H7 (cell line): ENCODE results near the gene ZNF862. TPM values are rescaled to one million over a fixed set of nuclear protein-coding genes. Genes with fewer than 3 reads are reported as not detected.

ENCODE experiments used
- DNase-seq: peaks from one replicate; pipeline ENCODE4 v3.0.0; 2012
- H3K27me3 ChIP-seq: 2 replicates; pipeline ENCODE4 v1.6.0; 2011; ENCODE audit warnings: mild to moderate bottlenecking, low read length; ENCODE audit not compliant: control insufficient read depth, insufficient read depth
- H3K36me3 ChIP-seq: replicated peaks from 2 replicates; pipeline ENCODE4 v1.5.1; 2011; ENCODE audit warnings: low read length; ENCODE audit not compliant: control insufficient read depth, insufficient read depth
- H3K4me3 ChIP-seq: 2 replicates; pipeline ENCODE4 v1.5.1; 2011; ENCODE audit warnings: low read depth, mild to moderate bottlenecking, control low read depth, low read length, moderate library complexity; ENCODE audit not compliant: insufficient read depth
- total RNA-seq: library from RNA; depleted of rRNA; stranded (reverse); fragments of >200 nt; shearing (Covaris generic); gene quantifications from 2 replicates; pipeline ENCODE4 v1.2.3, GENCODE V29; 2014

The ZNF862 gene
- total RNA-seq, 1 experiment from 2014 or later: 3.4 TPM

DNA sequence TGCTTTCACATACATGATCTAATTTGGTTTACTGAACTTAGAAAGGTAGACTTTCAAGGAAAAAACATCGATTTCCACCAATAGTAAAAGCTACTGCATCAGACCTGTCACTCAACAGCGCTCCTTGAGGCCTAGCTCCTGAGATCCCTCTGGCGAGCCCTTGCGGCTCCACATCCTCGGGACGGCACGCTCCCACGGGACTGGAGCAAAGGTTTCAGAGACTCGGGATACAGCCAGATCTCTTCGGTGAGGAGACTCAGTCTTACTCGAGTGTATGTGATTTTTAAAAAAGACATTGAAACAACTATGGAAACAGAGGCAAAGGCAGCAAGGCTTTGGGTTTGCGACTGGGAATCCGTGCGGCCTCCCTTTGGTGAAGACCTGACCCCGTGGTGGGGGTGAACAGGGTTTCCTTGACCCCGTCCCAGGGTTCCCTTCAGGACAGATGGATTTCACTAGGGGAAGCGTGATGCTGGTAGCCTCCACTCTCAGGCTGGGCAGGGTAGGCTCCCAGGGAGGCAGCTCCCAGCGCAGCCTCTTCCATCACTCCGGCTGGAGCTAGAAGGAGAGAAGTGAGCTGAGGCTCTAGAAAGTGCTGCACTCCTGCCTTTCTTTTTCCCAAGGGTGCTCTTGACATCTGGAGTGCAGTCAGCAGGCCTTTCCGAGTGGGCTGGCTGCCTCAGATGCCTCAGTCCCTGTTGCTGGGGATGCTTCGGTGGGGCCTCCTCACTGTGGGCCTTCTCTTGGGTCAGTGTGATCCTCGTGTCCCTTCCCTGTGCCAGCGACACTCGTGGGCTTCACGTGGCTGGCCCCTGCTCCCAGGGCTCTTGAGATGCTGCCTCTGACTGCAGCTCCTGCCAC is 29.8 kb downstream of the ZNF862 start:
- DNase-seq: no peak
- Histone ChIP-seq H3K4me3 (no peak overlapping the region), H3K36me3 (peaks cover 2% of the 10 kb centered on the region), H3K27me3 (peaks cover 6% of the 10 kb centered on the region; the same call in 1 of the 2 replicates)

DNA sequence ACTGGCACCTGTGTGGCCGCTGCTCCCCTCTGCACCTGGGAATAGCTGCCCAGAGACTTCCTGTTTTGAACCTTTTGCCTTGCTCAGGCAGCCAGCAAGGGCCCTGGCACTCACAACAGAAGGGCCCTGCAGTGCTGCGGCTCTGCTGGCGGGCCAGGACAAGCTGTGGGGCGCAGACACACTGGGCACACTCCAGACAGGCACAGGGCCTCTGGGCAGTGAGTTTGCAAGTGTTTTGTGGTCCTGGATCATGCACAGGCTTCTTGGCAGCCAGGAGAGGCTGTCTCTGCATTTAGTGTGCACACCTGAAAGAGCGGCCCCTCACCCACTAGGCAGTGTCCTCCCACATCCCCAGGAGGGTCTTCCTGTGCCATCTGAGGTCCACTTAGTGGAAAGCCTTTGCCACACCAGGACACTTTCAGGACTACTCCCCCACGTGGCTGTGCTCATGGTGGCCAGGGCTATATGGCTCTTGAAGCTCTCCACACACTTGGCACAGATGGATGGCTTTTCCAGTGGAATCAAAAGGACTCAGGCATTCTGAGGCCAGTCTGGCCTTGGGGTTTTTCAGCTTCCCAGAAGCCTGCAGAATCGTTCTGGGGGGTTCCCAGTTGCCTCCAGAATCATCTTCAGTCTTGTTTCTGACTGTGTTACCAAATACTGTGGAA is 30.6 kb downstream of the ZNF862 start:
- no peak for DNase-seq
- no peak overlapping the region for H3K4me3 ChIP-seq

DNA sequence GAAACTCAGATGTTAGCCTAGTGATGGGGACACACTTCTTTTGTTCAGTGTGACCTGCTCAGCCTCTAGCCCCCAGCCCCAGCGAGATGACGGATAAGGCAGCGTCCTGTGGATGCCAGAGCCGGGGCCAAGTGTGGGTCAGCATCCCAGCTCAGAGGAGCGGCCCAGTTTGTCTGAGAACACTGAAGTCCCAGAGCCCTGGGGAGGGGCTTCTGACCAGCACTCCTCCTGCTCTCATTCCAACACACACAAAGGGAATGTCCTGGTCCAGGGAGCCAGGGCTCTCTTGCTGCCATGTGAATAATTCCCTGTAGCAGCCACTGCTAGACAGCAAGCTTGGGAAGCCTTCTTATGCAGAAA is 31.1 kb downstream of the ZNF862 start:
- peaks cover 9% of the 10 kb centered on the region for H3K27me3 ChIP-seq
- no peak for DNase-seq
- peaks cover 2% of the 10 kb centered on the region for H3K36me3 ChIP-seq
- no peak overlapping the region for H3K4me3 ChIP-seq

More for the DNA sequence above, 30.6 kb downstream of the ZNF862 start:
- H3K27me3 ChIP-seq: peaks cover 6% of the 10 kb centered on the region; the same call in 1 of the 2 replicates
- H3K36me3 ChIP-seq: peaks cover 2% of the 10 kb centered on the region

DNA sequence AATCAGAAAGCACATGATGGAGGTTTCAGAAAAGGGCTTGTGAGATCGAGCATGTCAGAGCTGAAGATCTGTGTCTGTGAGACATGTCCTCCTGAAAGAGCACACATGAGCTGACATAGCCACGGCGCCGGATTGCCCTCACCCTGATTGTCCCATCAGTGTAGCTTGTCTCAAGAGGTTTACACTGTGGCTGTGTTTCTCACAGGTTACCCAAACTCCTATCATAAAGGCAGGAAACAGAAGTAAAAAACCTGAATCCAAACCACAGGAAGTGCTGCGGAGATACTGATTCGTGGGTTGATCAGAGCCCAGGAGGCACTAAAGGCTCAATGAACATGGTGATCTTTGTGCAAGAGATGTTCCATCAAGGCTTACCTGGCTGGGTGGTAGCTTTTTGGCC is 31.7 kb downstream of the ZNF862 start:
- no peak for DNase-seq
- Histone ChIP-seq H3K4me3 (no peak overlapping the region), H3K36me3 (peaks cover 2% of the 10 kb centered on the region), H3K27me3 (peaks cover 15% of the 10 kb centered on the region)

DNA sequence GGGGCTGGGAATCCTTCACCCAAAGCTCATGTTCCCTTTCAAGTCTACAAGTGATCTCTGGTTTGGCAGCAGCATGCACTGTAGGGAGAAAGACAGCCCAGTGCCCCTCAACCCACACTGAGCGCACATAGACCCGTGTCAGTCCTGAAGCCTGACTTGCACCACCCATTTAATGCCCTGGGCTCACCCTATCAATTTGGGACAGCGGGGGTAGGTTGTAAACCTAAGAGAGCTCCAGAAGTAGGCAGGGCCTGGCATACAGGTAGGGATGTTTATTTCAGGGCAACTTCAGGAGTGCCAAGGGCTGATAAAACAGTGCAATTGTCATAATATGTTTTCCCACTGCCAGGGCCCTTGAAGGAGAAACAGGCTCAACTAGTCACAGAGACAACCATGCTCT is 32.1 kb downstream of the ZNF862 start:
- DNase-seq: no peak
- no peak overlapping the region for H3K4me3 ChIP-seq
- peaks cover 19% of the 10 kb centered on the region for H3K27me3 ChIP-seq
- peaks cover 2% of the 10 kb centered on the region for H3K36me3 ChIP-seq

DNA sequence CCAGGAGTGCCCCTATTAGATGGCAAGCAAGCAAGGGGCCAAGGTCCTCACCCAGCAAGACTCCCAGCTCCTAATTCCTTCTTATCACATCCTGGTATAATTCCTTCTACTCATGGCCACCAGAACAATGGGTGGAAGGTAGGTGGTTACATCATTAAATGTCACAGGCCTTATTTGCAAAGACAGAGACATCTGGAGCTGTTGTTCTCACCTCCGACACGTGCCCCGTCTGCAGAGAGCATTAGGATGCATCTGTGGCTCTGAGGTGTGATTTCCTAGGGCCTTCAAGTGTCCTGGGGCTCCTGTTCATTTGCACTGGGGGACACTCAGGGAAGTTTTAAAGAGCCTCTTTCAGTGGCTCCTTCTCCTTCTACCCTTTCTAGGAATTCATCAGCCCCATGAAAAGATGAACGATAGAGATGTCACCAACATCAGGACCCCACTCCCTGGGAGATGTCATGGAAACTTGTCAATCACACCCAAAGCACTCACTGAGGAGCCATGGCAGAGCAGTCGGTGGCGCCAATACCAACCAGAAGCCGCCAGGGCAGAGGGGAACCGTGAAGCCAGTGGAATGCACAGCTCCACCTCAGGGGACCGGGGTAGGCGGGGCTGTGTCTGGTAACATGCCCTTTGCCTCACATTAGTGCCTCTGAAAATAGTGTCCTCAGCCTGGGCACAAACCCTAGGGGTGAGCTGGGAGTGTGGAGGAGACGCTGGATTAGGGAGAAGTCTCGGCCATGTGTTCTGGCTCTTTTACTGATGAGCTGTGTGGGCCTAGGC is 32.7 kb downstream of the ZNF862 start:
- no peak overlapping the region for H3K4me3 ChIP-seq
- peaks cover 2% of the 10 kb centered on the region for H3K36me3 ChIP-seq
- H3K27me3 ChIP-seq: peaks cover 22% of the 10 kb centered on the region
- DNase-seq: no peak

DNA sequence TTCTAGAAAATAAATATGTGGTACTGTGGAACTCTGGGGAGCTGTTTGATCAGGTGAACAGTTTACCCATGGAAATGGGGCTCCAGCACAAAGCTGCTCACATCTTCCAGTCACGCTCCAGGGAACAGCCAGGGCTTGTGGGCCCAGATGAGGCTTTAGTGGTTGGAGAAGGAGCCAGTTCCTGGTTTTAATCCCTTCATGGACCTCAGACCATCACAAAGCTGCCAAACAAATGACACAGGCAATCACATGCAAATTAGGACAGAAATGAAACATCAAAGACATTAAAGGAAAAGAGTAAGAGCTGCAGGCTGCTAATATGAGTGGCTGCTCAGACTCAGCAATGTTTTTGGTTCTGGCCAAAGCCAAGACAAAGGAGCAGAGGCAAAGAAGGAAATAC is 33.4 kb downstream of the ZNF862 start:
- H3K4me3 ChIP-seq: no peak overlapping the region
- DNase-seq: no peak
- H3K36me3 ChIP-seq: peaks cover 2% of the 10 kb centered on the region
- H3K27me3 ChIP-seq: peaks cover 22% of the 10 kb centered on the region

DNA sequence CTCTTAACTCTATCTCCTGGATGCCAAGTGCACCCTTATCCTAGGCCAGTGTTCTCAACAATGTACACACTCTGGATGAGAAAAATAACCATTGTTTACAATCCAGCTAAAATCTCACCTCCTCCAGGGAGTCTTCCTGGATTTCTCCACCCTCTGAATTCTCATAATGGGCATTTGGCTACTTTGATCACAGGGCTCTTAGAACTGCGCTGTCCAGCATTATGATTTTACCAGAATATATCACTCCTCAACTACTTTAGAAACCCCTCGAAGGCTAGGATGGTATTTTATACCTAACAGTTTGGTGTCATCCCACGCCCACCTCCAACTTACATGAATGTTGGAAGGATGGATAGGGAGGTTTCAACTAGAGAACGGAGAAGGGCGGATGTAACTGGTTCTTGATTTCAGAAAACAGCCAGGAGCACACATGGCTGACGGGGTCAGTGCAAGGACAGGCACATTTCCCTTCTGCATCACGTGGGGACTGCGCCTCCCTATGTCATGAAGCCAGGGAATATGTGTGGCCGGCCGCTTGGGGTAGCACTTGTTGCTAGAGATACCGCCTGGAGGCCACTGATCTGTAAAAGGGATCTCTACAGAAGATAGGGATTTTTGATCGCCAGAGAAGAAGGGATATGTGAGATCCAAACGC is 34.4 kb downstream of the ZNF862 start:
- Histone ChIP-seq H3K27me3 (peaks cover 22% of the 10 kb centered on the region), H3K36me3 (peaks cover 2% of the 10 kb centered on the region), H3K4me3 (peak overlapping the region; percentile 69)
- DNase-seq: peak; percentile 86

DNA sequence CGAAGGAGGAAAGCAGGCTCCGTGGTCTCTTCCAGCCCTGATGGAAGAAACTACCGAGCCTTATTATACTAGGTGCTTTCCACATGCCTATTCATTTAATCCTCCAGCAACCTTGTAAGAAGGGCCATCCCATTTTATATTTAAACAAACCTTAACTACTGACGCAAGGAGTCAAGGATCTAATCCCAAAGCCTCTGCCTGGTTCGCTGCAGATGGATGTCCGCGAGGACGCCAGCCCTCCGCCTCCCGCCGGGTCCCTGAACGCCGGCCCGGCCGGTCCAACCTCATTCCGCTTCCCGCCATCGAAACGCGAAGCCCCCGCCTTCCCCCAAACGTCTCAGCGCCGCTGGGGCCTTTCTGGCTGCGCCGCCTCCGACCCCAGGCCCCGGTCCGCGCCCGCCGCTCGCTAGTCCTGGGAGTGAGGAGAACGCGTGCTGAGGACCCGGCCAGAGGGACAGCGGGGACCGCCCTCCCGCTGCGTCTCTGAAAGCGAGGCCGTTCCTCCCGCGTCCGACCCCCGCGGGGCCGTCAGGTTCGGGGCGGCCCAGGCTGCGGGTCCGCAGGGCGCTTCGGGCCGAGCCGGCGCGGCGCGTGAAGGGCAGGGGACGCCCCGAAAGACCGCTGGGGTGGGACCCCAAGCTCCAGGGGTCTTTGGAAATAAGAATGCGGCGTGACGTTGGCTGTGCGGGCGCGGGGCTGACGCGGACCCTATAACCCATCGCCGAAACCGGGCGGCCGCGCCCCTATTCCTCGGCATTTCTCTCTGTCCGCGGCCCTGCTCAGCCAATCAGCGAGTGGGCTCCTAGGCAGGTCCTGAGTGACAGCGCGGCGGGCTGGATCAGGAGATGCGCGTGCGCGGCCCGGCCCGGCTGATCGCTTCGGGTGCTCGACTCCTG is 35.1 kb downstream of the ZNF862 start, which contains the start of gene ATP6V0E2:
ATP6V0E2 (plus strand) TSS at position 896 of the 896 bp plus-strand sequence. CDS start 97 bp downstream, outside the sequence.
- H3K36me3 ChIP-seq: peaks cover 2% of the 10 kb centered on the region
- peaks cover 22% of the 10 kb centered on the region for H3K27me3 ChIP-seq
- H3K4me3 ChIP-seq: peak within 1 kb of the TSS; percentile 69
- DNase-seq: peak; percentile 100

DNA sequence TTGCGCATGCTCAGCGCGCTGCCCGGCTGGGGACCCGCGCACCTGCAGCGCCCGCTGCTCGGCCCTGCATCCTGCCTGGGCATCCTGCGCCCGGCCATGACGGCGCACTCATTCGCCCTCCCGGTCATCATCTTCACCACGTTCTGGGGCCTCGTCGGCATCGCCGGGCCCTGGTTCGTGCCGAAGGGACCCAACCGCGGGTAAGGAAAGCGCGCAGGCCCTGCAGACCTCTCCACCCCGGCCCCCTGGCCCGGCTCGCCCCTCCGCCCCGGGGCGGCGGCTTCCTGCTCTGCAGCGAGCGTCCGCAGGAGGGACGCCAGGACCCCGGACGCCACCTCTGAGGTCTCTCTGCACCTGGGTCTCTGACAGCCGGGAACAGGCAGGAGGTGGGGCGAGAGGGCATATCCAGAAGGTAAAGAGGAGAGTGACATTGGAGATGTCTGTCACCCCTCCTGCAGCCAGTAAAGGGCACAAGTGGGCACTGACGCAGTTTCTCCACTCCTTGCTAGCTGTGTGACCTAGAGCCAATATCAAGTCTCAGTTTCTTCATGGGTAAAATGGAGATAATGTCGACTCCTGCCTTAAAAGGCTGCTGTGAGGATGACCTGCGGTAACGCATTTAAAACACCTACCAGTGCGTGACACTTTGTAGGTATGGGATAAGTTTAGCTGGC is 35.9 kb downstream of the ZNF862 start:
- peak overlapping the region; percentile 69 for H3K4me3 ChIP-seq
- H3K36me3 ChIP-seq: peaks cover 2% of the 10 kb centered on the region
- no peak for DNase-seq
- peaks cover 22% of the 10 kb centered on the region for H3K27me3 ChIP-seq

DNA sequence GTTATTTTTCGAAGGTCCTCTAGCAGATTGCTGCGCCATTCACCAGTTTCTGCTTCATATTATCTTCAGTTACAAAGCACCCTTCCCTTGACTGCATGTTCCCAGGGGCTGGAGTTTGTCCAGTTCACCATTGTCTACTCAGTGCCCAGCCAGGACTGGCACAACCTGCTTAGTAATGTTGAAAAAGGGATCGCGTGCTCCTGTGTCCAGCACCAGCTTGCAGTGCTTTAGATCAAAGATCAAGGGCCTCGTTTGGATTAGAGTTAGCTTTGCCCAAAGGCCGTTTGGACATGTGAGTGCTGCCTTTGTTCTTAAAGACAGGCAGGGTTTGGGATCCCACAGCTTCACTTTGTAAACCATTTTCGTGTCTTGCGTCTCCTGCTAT is 36.5 kb downstream of the ZNF862 start:
- H3K27me3 ChIP-seq: peaks cover 22% of the 10 kb centered on the region
- peaks cover 2% of the 10 kb centered on the region for H3K36me3 ChIP-seq
- H3K4me3 ChIP-seq: no peak overlapping the region
- DNase-seq: no peak

DNA sequence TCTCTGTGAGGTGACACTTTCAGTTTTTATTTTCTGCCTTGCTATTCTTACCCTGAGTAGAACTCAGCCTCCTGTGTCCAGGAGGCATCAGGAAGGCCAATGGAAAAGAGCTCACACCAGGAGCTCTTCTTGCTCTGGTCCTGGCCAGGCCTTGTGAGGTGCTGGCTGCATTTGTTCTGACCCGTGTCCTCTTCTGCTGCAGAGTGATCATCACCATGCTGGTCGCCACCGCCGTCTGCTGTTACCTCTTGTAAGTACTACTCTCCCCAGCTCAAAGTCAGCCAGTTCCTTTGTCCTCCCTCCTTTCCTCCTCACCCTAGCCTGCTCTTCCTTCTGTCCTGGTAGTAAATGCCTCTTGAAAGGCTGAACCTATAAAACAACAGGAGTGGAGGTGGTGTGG is 37.2 kb downstream of the ZNF862 start:
- H3K27me3 ChIP-seq: peaks cover 22% of the 10 kb centered on the region
- no peak for DNase-seq
- H3K36me3 ChIP-seq: peaks cover 2% of the 10 kb centered on the region
- no peak overlapping the region for H3K4me3 ChIP-seq

DNA sequence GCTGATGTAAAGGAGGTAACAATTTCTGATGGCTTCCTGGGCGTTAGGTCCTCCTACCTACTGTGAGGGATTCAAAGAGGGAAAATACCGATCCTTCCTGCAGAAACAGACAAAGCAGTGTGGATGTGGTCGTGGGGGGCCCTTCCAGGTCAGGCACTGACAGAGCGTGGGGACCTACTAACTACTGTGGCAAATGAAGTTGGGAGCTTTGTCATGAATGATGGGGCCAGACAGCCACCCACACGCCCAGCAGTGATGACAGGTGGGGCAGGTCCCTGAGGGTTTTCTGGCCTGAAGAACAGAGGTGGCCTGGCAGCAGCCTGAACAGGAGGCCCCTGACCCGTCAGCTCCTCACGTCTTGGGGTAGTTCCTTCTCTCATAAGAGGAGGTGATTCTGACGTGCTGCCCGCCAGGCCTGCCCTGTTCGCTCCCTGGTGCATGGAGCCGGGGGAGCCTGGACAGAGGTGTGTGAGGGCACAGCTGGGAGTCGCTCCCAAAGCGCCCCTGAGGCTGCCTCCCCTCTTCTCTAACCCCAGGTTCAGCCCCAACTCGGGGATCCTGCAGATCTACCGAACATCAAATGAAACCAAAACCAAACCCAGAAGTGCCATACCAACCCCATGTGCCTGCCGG is 39.8 kb downstream of the ZNF862 start:
- Histone ChIP-seq H3K4me3 (no peak overlapping the region), H3K36me3 (no peaks in the 10 kb centered on the region), H3K27me3 (peaks cover 17% of the 10 kb centered on the region)
- DNase-seq: peak; percentile 16
